Smooth muscle cell of the brain vasculature (primary cell): ENCODE results near the gene ZBTB38.

ENCODE experiments used
- DNase-seq: peaks from one replicate; pipeline ENCODE4 v3.0.0-alpha.2; 2012; ENCODE audit warnings: low read depth, low spot score

Gene ZBTB38

DNA sequence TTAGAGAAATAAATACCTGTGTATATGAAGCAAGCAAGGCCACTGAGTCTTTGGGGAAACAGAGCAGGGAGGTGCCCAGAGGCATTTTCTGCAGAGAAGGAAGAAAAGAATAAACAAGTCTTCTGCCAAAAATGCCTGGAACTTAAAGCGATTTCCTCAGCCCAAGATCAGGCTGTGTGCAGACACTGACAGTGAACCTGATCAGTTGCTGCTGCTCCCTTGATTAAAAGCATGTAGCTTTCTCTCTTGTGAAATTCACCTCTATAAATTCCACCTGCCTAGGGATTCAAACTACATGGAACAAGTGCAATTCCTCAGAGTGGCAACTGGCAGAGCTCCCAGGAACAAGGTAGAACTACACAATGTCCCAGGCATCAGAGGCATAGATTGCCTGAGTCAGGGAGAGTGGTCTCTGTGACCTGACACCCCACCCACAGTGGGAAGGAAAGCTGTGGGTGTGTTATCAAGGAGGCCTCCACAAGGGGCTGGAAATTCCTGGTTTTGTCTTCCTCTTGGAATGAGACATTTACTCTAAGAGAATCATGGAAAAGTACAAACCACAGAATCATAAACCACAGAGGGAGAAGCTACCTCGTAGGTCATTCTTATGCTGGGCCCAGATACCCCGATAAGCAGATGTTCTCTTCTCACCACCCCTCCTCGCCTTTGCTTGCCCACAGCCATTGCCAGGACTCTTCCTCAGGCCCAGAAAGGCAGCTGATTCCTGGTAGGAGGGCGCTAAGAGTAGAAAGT, 1.8 kb upstream of the ZBTB38 start:
- no peak for DNase-seq

DNA sequence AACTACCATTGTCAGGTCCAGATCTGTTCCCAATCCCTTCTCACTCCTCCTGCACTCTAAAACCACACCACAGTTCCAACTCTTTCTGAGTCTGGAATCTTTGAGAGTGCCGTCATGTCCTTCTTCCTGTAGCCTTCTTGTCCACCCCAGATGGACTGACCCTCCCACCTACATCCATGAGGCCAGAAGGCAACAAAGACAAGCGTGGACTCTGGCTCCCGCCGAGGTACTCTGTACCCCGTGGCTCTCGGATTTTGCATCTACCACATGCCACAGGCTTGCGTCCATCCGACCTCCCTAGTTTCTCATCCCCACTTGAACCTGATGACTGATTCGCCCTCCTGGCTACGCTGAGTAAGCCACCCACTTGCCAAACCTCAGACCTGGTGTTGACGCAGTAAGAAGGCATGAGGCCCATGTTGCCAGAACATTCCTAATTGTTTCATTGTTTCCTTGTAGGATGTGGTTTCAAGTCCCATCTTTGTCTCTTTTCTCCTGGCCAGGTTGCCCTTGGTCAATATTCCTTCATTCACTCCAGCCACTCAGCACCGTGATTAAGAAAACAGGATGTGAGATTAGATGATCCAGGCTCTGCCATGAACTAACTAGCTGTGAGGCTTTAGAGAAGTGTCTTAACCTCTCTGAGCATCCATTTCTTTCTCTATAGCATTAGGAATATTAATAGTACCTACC, 1.1 kb upstream of the ZBTB38 start:
- DNase-seq: no peak

DNA sequence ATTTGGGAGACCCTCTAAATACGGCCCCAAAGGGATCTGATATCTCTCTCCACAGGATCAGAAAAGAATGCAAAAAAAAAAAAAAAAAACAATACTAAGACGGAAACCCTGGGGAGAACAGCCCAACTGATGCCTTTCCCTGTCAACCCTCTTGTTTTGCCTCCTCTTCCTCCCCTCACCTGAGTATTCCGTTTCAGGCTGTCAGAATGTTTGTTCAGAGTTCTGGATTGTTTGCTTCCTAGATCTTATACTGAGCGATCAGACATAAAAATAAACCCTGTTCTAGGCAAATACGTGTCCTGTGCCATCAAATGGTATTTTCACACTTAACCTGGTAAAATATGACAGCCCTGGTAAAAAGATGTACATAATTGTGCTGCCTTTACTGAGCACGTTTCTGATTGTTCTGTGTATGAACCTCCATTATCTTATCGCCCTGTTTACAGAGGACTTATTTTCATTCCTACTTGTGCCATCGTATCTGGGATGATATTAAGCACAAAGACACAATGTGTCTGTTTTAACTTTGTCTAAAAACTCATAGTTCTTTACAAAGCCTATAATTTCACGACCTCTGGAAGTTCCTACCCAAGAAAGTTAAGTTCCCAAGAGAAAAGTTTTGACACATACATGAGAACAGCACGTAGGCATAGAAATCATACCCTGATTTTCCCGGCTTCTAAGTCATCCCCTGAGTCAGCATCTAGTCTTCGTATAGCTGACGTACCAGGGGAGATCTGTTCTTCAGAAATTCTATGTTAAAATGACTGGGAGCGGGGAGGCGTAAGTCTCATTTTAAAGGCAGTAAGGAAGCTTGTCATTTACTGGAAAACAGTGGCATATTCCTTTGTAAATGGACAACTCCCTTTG, 856 bp downstream of the ZBTB38 start:
- DNase-seq: no peak

DNA sequence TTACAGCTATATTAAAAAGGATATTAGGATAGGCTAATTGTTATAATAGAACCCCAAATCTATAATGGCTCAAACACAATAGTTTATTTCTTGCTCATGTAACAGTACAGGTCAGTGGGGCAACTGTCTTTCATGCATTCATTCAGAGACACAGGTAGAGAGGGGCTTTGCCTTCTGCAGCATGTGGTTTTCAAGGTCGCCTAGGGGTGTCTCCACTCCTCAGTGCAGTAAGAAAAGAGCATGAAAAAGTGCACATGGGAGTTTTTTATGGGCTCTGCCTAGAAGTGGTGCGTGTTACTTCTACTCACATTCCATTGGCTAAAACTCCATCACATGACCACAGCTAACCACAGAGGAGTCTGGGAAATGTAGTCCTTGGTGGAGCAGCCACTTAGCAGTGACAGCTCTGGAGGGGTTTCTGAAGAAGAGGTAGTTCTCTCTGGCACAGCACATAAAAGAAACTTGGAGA, 1.8 kb downstream of the ZBTB38 start:
- no peak for DNase-seq

DNA sequence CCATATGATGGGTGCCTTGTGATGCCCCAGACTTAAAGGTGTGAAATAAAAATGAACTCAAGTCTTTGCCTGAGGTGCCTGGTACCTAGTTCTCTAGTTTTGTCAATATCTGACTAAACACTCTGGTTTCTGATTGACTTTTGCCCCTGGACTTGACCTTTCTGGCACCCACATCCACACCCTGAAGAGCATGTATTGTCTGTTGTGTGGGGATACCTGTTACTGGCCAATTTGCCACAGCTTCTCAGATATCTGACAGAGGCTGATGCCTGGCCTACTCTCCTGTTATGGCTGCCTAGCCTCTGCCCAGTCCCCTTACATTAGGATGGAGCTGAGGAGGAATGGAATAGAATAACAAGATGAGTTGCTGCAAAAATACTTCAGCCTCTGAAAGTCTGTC, 3.6 kb downstream of the ZBTB38 start:
- DNase-seq: no peak

DNA sequence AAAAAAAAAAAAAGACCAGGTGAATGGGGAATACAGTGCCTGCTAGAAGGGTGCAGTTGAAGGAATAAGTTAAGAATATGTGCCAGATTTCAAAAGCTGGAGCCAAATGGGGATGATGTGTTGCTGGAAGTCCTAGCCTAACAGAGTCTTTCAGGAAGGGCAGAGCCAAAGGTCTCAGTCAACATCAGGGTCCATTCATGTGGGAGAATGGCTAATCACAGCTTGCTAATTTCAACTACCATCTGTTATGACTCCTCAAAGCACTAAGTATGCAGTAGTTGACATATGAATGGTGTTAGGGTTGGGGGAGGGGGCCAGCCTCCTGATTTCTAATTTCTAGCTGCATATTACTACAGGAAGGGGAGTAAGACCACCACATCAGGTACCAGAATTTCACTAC, 4.4 kb downstream of the ZBTB38 start:
- no peak for DNase-seq

DNA sequence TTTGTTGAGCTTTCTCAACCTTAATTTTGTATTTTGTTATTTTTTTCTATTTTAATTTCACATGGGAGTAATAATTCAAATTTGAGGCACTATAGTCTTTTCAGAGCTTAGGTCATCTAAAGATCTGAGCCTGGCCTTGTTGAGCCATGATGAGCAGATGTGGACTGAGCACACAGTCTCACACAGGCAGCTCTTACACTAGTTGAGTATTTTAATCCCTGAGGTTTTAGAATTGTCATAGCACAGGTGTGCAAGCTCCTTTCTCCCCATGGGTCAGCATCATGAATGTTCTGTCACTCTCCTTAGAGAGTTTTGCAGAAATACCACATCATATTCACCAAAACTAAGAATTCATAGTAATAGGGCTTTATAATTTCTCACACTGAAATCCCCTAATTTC, 4.9 kb downstream of the ZBTB38 start:
- no peak for DNase-seq

DNA sequence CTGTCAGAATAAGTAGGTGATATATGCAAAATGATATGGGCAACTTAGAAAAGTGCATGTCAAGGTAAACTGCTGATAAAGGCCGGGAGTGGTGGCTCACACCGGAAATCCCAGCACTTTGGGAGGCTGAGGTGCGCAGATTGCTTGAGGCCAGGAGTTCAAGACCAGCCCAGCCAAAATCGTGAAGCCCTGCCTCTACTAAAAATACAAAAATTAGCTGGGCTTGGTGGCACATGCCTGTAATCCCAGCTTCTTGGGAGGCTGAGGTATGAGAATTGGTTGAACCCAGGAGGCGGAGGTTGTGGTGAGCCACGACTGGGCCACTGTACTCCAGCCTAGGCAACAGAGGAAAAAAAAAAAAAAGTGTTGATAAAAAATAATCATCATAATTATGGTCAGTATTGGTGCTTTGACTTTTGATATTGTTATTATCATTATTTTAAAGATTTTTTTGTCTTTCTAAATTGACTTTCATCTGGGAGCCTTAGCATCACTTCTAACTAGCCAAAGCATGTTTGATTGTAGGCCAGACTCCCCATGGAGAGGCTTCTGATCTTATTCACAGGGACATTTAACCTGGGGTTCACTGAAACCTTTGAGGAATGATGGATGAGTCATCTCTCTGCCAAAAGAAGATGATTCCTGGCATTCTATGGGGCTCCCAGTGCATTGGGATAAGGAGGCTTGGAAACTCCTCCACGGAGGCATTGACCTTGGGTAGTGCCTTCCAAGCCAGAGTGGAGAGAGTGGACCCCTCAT, 5.6 kb downstream of the ZBTB38 start:
- no peak for DNase-seq

DNA sequence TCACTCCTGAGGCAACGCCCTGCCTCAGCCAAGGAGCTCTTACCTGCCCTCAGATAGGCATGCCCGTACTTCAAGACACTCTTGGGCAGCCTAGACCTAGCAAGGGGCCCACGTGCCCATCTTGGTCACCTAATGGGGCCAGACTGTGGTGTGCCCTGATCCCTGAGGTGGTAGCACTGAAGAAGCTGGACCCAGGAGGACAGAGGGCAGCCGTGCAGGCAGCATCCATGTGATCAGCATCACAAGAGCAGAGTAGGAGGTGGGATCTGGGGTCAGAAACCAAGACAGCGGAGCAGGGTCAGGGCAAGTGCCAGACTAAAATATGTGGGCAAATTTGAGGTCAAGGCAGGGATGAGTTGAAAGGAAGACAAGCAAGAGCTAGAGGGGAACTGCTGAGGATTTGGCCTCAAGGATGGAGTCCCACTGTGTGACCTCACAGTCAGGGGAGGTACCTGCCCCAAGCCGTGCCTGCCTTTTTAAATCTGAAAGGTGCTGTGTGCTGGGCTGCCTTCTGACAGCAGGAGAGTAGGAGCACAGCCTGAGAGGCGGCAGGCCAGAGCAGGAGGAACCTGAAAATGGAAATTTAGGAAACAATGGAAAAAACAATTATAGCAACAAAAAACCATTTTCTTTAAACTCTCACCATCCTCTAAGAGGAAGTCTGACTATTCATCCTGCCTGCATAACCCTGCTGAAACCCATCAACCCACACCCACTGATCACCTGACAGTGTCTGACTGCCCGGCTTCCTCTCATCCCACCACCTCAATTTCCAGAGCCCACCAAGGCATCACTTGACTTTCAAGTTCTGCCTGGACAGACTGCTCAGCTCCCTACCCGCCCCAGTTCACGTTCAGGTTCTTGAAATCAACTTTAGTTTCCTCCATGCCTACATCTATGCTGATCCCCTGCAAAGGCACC, 7.3 kb downstream of the ZBTB38 start:
- no peak for DNase-seq

DNA sequence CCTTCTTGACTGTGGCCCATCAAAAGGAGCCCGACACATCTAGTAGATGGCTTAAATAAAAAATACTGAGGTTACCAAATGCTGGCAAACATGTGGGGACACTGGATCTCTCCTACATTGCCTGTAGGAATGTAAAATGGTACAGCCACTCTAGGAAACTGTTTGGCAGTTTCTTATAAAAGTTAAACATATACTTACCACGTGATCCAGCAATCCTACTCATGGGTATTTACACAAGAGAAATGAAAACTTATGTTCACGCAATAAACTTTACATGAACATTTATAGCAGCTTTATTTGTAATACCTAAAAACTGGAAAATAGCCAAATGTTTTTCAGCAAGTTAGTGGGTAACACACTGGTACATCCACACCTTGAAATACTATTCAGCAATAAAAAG, 9.1 kb downstream of the ZBTB38 start:
- no peak for DNase-seq

DNA sequence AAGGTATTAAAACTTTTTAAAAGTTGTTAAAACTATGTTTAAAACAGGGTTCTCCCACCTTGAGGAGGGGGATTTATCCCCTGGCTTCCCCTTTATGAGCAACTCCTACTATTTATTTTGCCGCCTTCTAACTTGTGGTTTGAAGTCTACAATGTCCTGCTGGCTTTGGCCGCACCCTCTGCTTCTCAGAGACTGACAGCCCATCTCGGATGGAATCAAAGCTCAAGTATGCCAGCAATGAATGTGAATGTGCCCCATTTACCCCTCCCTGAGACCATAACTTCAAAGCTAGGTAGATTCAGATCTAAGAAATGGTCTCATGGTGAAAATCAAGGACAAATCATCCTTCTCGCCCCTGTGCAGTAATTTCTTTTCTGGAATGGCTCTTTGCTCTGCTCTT, 10.3 kb downstream of the ZBTB38 start:
- DNase-seq: no peak

DNA sequence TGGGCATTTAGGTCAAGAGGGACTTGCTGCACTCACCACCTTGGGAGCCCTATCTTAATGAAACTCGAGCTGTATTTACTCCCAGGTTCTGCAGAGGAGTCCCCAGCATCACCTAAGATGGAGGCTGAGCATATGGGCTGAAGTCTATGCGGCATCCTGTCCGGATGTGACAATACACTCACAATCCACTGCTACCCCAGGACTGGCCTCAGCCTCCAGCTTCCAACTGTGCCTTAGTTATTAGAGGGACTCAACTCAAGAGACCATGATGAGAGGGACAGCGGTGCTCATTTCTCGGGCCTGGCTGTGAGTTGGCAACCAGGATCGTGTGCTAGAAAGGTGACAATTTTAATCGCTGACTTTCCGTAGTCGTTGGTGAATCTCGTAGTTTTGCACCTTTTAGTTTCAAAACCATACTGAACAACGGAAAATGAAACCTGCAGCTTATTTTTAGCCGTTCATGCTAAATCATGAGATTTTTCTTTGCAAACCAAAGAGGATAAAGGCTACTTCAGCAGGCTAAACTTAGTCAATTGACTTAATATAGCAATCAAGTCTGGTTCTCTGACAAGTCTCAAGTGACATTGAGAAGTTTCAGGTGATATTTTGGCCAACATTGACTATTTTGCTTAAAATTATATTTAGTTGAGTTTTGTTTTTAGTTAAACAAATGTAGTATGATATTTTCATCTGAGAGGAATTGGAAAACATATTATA, 11.1 kb downstream of the ZBTB38 start:
- no peak for DNase-seq

DNA sequence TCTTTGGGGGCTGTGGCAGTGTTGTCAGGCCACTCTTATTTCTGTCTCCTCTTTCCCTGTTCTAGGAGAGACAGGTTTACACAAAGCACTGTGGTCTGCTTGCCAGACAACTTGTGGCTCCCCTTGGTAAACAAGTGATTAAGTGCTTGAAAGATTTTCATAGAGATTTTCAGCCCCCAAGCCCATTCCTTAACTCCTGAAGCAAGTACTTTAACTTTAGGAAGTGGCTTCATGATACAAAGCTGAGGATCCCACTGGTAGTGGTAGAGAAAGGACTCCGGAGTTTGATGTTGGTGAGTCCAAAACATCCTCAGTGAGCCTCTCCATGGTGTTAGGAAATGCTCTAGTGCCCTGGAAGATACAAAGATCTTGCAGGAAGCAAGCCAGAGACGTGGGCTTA, 12.0 kb downstream of the ZBTB38 start:
- DNase-seq: no peak

DNA sequence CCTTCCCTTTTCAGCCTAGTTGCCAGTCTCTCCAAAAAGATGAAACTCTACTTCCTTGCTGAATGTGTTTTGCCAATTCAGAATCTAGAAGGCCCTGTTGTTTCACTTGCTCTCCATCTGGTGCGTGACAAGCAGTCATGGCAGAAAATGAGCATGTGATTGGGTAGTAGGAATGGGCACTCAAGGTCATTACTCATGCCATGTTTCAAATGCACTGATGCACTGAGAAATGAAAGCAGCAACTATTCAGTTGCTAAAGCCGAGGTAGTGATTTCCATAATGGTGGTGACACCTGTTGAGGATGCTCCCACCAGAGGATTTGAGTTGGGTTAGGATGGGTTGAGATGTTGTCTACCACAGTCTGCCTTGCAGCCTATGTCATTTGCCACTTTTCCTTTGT, 12.7 kb downstream of the ZBTB38 start:
- no peak for DNase-seq

DNA sequence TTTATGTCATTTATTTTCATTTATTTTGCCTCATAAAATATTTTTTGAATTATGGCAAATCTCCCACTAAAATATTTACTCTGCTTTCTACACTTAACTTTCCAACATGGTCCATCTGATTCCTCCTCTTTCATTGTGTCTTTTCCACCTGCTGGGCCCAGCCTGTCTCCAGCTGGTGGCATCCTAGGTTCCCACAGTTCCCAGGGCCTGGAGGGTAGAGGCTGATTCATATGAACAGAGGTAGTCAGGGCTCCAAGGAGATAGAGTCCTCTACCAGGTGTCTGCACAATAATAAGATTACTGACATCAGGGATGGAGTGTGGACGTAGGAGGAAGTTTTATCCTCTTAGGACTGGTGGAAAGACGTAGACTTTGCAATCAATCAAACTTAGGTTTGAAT, 14.3 kb downstream of the ZBTB38 start:
- DNase-seq: no peak

DNA sequence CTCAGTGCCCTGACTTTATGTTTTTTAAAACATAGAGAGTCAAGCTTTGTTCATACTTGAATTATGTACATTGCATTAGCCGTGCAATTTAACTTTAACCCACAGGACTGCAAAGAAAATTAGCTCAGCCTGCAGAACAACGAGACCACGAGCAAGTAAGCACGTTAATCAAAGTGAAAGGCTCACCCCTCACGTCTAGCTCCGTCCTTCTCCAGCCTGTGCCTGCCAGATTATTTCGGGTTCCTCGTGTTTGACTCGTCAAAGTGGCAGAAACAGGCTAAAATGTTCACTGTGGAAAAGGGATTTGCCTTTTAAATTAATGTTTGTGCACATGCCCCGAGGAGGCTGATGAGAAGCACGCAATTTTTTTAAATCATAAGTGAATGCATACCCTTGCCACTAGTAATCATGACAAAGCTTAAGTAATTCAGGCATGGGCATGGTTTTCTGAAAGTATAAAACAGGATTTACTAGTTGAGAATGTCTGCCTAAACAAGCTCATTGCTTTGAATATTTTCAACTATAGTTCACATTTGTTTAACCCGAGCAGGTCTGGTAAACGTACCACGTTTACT, 15.3 kb downstream of the ZBTB38 start:
- DNase-seq: no peak

DNA sequence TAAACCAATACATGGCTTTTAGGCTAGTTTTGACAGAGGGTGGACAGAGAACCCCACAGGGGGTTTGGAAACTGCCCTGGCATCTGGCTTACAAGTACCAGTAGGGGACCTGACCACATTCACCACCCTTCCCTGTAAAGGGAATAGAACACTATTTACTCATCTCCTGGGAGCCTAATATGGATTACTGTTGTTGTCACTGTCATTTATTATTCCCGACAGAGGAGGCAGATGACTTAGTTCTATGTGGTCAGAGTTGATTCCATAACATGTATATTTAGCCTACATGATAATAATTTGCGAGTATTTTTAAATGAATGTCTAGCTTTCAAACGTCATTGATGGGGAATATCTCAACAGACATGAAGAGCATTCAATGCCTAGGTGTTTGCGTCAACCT, 15.9 kb downstream of the ZBTB38 start:
- no peak for DNase-seq

DNA sequence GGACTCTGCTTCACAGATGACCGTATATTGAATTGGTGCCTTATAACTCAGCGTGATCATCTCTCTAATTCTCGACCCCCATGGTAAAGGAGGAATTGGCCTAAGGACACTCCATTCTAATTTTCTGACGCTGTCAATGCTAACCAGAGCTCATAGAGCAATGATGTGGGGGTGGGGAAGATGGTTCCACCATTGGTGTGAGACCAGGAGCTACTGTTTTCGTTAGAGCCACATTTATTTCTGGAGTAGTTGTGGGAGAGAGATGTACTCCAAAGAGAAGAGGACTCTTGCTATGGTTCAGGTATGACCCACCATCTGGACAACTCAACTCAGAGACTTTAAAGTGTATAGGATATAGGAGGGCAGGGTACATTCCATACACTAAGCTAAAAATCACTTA, 16.3 kb downstream of the ZBTB38 start:
- no peak for DNase-seq

DNA sequence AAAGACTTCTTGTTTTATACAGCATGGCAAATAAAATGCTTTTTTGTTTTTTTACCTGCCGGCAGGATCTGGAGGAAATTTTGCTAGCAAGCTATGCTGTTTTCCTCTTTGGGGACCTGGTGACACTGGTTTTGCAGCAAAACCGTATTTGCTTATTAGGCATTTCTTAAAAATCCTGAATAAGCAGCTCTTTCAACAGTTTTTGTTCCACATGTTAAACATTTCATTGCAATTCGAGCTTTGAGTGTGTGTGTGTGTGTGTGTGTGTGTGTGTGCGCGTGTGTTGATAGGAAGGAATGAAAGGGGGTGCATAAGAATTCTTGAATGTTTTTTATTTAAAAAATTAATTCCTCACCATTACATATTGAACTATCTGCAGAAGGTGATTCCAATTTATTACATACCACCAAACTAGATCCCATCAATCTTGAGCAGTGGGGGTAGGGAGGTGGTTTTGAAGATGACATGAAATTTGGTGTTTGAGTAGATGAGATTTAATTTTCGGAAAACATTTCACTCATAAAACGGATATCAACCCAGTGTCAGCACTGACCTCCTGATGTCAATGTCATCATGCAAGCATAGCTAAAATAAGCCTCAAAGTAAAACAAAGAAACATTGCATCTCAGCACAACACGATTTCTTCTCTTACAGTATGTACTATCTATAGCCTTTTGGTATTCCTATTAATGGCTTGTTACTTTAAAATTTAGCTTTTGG, 17.3 kb downstream of the ZBTB38 start:
- DNase-seq: no peak
